ENCODE results near the gene STK39. TPM values are rescaled to one million over a fixed set of nuclear protein-coding genes. Genes with fewer than 3 reads are reported as not detected.

STK39 gene
- total RNA-seq, 1 experiment from 2014 or later, result 22.1 TPM

- Histone ChIP-seq H2BK20ac (ENCODE audit: low read depth, low read length, poor library complexity, severe bottlenecking) (no peak overlapping the region), H3K79me1 (ENCODE audit: insufficient read depth, low read depth, low read length, poor library complexity, severe bottlenecking) (no peaks in the 10 kb centered on the region), H3K4ac (ENCODE audit: low read depth, low read length) (no peak overlapping the region), H3K56ac (ENCODE audit: insufficient read length, low read depth, low read length) (no peak overlapping the region), H3K27ac (ENCODE audit: insufficient read length, low read depth, low read length) (no peak overlapping the region), H3K9me3 (ENCODE audit: control insufficient read depth, low read depth, low read length) (no peaks in the 10 kb centered on the region), H3K4me1 (ENCODE audit: insufficient read depth, low read length) (peaks cover 5% of the 10 kb centered on the region; the same call in 1 of the 2 replicates), H3K4me2 (ENCODE audit: insufficient read depth, insufficient read length, low read length) (no peak overlapping the region), H2AFZ (ENCODE audit: low read length) (no peak overlapping the region), H4K20me1 (ENCODE audit: control insufficient read depth, insufficient read depth, insufficient read length) (no peaks in the 10 kb centered on the region), H3K14ac (ENCODE audit: insufficient read depth, low read length) (no peak overlapping the region), H2BK15ac (ENCODE audit: low read depth, low read length) (no peak overlapping the region), H3K79me2 (ENCODE audit: insufficient read depth, low read length) (no peaks in the 10 kb centered on the region), H3K23me2 (ENCODE audit: insufficient read length, low read depth, low read length, poor library complexity, severe bottlenecking) (no peaks in the 10 kb centered on the region), H2BK12ac (ENCODE audit: insufficient read length, low read depth, low read length) (no peak overlapping the region), H4K8ac (replicated peaks; ENCODE audit: insufficient read length, low read depth, low read length) (no peak overlapping the region), H3K27me3 (ENCODE audit: insufficient read depth, low read length) (no peaks in the 10 kb centered on the region), H4K5ac (ENCODE audit: insufficient read length, low read depth, low read length) (no peak overlapping the region), H2AK5ac (ENCODE audit: insufficient read length, low read length) (no peak overlapping the region), H3K23ac (ENCODE audit: insufficient read length, low read depth, low read length) (no peak overlapping the region), H3K9ac (ENCODE audit: extremely low read depth, insufficient read length, low read length) (no peak overlapping the region), H2BK120ac (ENCODE audit: low read depth, low read length, poor library complexity, severe bottlenecking) (no peak overlapping the region), H2BK5ac (ENCODE audit: insufficient read length, low read length) (no peak overlapping the region), H4K91ac (ENCODE audit: insufficient read length, low read depth, low read length) (no peak overlapping the region), H3K18ac (ENCODE audit: insufficient read length, low read depth, low read length) (no peak overlapping the region), H3T11ph (ENCODE audit: low read length) (no peak overlapping the region)
- DNase-seq, result no peak
- TF ChIP-seq, protein P1, sequence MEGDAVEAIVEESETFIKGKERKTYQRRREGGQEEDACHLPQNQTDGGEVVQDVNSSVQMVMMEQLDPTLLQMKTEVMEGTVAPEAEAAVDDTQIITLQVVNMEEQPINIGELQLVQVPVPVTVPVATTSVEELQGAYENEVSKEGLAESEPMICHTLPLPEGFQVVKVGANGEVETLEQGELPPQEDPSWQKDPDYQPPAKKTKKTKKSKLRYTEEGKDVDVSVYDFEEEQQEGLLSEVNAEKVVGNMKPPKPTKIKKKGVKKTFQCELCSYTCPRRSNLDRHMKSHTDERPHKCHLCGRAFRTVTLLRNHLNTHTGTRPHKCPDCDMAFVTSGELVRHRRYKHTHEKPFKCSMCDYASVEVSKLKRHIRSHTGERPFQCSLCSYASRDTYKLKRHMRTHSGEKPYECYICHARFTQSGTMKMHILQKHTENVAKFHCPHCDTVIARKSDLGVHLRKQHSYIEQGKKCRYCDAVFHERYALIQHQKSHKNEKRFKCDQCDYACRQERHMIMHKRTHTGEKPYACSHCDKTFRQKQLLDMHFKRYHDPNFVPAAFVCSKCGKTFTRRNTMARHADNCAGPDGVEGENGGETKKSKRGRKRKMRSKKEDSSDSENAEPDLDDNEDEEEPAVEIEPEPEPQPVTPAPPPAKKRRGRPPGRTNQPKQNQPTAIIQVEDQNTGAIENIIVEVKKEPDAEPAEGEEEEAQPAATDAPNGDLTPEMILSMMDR (conservative IDR thresholded peaks at IDR 0.05), result no peak
- no peak overlapping the region for H3K4me3 Mint-ChIP-seq
- H3K27me3 Mint-ChIP-seq (ENCODE audit: low read depth), result no peaks in the 10 kb centered on the region
- H3K36me3 Mint-ChIP-seq (ENCODE audit: insufficient read depth in 1 of 3, low read depth in 3 of 3), result peaks cover 0 to 15% (median 0%) of the 10 kb centered on the region in 3 experiments; a peak in 1 of 7 replicates
- peaks cover 26 to 32% of the 10 kb centered on the region in 2 experiments for H3K4me1 Mint-ChIP-seq
- H3K27ac Mint-ChIP-seq, result peak overlapping the region in 1 of 3 experiments; percentile 73; a peak in 2 of 7 replicates
- WGBS (ENCODE audit: extremely low coverage, insufficient read length, low lambda C conversion rate), result 100% methylated on average over 1 of the region's 9 CpGs
- H3K9me3 Mint-ChIP-seq, result no peaks in the 10 kb centered on the region; a peak in 1 of 5 replicates
Observed at GRCh38 chr2:167941604-167942003, 305.8 kb downstream of the STK39 start.
